Measurements from ENCODE around the gene FANCM.

GRCh38 chr14:45198551-45198950 lies 62.8 kb downstream of the FANCM start:
- TF ChIP-seq GATA3 (IDR thresholded peaks at IDR 0.05; ENCODE audit: low read depth, low read length), result no peak
- TF ChIP-seq GATA2 (IDR thresholded peaks at IDR 0.05; ENCODE audit: low read depth, low read length), result no peak
